SIG-M5 treated with dmso at 0.1 percent for 504 hours (cell line): ENCODE data around the gene MRPS25.
A peak's percentile ranks its signal among the peaks of the same experiment; 100 is the strongest.

Experiments used
- DNase-seq: peaks from one replicate; lab custom pipeline; 2025; ENCODE audit not compliant: unreplicated experiment; lab: John Stamatoyannopoulos, UW

MRPS25 gene

DNA sequence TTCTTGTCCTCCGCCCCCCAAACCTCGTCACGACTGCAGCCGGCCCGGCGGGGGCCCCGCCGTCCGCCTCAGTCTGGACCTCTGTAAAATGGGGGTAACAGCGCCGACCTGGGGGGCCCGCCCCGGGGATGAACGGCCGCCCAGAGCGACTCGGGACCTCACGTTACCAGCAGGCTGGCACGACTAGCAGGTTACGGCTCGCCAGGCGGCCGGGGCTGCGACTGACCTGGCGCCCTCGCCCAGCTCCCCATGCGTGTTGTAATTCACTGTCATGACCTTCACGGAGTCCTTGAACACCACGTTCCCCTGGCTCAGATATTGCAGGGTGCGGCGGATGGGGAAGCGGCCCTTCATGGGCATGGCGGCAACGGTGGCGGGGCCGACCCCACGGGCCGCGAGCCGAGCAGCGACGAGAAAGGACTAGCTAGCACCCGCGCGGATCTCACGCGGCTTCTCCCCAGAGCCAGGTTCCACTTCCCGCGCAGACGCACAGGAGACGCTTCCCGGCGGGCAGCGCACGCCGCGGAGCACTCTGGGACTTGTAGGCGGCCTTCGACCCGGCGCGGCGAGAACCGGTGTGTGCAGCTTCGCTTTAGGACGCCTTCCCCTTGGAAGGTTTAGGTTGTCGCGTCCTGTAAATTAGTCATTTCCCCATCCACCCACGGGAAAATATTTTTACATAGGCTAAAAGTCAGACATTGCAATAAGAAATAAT lies at the start of gene MRPS25:
Gene MRPS25 (minus strand): TSS at position 481 of the 715 bp plus-strand sequence. CDS start 121 bp downstream, at position 360.
- peak; percentile 93 for DNase-seq

DNA sequence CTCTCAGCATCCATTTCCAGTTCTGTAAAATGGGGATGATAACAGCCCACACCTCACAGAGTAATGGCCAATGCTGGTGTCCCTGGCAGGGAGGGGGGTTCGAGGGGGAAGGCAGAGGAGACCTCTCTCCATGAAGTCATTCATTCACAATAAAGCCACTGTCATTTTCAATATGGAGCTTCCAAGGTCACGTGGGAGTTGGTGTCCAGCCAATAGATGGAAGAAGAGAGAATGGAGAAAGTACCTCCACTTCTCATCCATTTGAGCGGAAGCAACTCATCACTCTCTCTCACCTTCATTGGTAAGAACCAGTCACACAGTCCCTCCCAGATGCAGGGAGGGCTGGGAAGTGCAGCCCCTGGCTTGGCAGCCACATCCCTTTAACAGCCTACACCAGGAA lies 48.8 kb upstream of the MRPS25 start:
- DNase-seq = no peak

DNA sequence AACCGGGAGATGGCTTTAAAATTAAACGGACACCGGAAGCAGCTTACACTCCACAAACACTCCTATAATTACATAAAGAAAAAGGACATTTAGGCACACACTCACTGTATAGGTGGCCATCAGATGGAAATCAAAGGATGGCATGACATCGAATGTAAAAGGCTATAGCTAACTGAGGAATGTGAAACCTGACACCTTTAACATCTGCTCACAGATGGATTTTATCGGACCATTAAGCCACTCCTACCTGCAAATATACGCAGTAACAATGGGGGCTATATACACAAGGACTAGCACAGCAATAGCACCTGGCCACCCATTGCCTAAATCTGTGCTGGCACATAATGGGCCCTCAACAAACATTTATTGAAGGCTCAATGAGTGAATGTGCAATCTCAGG lies 48.4 kb upstream of the MRPS25 start:
- no peak for DNase-seq

DNA sequence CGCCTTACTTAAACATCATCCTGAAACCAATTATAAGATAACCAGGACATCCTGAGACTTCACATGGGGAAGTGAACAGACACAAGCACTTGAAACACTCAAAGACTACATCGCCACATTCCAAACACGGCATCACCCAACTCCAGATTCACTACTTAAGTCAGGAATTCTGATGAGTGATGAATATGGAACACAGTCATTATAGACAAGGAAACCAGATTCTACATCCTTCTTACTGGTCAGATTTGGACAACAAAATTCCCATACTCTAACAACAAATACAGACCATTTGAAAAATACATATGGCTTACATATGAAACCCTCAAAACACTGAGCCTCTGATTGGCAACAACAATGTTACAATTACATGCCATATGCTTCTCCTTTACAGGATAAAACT lies 46.9 kb upstream of the MRPS25 start:
- DNase-seq = no peak

DNA sequence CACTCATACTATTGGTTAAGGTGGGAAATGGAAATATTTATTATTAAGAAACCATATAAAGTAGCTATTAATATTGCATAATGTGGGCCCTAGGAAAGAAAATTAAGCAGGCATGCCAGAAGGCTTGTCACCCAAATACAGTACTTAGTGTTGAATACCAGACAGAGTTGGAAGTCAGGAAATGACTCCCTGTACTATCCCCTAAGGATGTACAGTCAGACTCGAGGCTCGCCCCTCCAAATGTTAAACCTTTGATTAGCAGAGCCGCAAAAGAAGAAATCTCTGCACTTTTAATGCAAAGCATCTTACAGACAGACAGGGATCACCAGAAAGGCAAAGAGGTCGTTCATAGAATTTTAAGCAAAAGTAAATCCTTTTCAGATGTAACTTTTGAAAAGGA lies 45.1 kb upstream of the MRPS25 start:
- no peak for DNase-seq

DNA sequence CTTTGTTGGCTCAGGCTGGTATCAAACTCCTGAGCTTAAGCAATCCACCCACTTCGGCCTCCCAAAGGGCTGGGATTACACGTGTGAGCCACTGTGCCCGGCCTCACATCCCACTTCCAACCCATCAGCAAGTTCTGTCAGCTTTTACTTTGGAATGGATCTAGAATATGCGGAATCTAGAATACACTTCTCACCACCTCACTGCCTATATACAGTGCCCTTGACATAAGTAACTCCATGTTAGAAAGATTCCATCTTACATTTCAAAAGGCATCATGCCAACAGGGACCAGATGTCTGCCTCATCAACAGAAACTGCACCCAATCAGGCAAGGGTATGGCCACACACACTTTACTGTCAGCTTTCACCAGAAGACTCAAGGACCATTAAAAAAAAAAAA lies 43.8 kb upstream of the MRPS25 start:
- no peak for DNase-seq

DNA sequence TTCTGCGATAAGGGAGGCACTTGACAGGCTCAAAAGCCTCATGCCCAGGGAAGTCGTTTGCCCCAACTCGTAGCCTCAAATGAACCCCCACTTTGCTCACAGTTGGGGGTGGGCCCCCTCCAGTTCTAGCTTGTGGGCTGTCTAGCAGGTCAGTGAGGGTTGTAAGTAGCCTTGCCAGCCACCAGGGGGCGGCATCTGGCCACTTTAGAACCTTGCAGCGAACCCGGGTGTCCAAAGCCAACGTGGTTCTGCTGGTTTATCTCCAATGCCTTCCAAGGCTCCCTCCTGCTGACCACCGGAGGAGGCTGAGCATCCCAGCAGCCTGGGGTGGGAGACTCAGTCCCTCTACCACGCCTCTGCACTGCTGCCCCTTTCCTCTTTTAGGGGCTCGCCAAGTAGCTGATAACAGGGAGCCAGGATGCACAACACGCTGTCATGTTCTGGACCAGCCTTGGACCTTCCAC lies 43.0 kb upstream of the MRPS25 start:
- peak; percentile 65 for DNase-seq

DNA sequence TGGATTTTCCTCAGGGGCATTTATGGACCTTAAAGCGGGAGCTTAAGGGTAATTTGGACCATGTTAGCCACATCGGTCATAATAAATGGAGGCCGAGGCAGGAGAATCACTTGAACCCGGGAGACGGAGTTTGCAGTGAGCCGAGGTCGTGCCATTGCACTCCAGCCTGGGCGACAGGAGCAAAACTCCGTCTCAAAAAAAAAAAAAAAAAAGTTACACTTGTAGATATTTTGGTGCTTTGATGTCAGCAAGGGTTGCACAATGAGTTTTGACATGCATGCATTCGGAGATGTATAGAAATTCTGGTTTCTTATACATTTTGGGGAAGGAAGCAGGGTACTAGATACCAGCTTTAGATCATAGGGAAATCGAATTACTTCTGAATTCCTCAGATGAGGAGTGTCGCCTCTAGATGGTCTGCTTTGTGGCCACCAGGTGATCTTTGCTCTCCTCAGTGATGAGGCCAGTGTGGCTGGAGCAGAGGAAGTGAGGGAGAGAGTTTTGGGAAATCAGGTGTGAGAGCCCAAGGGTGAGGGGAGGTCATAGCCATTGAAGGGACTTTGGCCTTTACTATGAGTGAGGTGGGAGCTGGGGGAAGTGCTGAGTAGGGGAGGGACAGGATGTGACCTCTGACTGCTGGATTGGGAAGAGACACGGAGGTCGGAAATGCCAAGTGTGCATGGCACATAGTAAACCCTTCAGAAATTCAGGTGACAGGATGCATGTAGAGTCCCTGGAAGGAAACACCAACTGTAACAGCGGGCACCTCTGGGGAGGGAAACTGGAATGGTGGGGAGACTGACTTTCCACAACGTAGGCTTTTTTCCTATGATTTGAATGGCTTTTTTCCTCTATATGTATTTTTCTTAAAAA lies 42.2 kb upstream of the MRPS25 start:
- peak; percentile 58 for DNase-seq

DNA sequence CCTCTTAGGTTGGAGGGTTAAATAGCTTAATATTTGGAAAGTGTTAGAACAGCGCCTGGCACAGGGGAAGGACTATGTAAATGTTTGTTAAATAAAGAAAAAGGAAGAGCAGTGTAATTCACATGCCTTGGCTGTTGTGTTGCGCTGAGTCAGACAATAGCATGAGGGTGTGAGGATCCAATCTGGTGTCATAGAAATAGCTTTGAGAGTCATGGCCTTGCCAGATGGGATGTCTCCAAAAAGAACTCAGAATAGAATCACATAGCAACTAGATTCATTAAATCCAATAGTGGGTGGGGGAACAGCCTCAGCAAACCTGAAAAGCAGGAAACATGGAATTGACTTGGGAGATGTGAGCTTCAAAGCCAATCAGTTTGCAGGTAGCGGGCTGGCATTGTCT lies 37.7 kb upstream of the MRPS25 start:
- DNase-seq = no peak

DNA sequence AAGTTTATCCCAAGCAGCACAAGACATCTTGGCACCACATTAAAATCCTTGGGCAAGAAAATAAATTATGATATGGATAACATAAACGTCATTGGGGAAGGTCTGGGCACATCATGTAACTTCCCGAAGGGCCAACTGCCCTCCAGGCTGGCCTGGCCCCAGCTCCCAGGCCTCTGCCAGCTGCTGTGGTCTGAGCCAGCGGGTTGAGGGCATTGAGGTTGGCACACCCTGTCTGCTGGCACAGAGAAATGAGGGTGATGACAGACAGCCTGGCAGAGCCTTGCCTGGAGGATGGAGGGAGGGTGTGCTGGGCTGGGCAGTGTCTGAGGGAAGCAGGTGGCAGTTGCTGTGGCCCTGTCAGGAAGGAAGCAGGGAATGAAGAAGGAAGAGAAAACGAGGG lies 37.1 kb upstream of the MRPS25 start:
- no peak for DNase-seq

DNA sequence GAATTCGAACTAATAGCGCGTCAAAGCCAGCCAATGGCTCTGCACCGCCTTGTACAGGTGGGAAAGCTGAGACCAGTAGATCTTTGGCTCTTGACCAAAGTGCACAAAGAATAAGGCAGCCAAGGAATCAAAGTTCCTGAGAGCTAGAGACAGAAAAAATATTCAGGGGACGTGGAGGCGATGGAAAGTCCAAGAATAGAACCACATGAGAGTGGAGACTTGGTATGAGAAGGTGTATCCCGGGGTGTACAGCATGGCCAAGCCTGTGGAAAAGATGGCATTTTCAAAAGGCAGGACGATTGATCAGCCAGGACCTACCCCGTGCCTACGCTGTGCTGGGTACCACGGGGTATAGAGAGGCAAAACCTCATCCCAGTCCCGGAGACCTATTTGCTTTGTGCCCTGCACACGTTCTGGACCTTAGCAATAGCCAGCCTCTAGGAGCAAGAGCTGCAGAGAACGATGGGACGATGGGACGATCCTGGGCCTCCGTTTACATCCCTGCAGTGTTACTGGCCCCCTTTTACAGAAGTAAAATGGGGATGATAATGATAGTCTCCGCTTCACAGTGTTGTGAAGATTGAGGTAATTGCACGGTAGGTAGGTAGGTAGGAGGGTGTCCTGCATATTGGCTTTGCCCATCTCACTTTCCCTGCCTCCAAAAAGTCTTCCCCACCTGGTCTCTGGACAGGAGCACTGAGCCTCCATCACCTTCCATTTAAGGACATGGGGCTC lies 34.4 kb upstream of the MRPS25 start:
- DNase-seq = no peak

DNA sequence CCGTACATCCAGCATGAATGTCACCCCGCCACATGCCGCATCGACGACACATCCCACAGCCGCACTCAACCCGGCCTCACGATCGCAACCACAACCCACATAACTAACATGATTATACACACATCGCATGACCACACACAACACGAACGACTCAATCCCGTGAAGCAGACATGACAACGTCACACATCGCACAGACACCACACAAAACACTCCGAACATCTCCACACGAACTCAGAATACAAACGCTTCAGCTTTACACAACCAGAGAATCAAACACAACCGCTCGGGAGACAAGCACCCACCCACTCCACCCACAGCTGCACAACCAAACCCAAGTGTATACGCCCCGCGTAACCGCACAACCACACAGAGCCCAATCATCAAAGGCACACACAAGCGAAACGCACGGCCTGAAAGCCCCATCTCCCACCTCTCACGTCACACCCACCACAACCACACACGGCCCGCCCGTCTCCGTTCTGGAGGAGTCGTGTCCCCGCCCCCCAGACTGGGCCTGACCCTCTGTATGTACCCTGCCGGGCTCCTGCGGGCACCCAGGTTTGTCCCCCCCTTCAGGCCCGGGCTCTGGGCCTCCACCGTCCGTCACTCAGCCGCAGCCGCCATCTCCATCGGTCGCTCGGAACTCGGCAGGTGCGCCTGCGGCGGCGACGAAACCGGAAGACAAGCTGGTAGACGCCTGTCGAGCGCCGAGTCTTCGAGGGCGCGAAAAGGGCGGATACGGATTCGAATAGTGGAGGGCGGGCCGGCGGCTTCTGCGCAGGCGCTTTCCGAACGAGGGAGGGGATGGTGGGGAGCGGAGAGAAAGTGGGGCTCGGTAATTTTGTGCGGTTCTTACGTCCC lies 33.6 kb upstream of the MRPS25 start, which contains the start of gene RBSN:
Gene RBSN (minus strand): TSS at position 646 of the 861 bp plus-strand sequence. CDS start 3,028 bp downstream, outside the sequence.
- DNase-seq = peak; percentile 93

DNA sequence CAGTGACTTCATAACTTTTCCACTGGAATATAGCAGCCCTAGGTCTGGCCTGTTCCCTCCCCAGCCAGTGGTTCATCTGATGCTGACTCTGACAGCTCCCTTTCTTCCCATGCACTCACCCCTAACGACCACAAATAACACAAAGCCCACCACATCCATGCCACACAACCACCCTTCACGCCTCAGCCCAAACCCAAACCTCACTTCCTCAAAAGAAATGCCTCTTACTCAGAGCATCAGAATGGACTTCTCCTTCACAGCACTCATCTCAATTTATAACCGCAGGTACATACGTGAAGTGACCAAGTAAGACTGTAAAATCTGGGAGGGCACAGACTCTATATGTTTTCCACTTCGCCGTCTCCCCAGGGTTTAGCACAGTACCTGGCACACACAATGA lies 32.8 kb upstream of the MRPS25 start:
- DNase-seq = peak; percentile 64

DNA sequence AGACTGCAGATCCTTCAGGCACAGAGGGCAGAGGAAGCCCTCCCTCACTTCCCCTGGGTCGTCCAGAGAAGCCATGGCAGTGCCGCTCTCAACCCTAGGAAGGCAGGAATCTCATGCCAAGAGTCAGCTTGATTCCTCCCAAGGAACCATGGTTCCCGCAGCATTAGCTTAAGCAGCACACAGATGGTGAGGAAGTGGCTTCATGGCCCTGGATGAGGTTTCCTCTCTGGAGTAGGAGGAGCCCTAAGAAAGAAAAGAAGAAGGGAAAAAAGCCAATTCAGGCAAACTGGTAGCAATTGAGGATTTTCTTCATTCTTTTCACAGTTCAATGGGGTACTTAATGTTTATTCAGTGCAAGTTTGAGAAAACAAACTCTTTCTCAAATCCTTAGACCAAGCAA lies 30.9 kb upstream of the MRPS25 start:
- no peak for DNase-seq

DNA sequence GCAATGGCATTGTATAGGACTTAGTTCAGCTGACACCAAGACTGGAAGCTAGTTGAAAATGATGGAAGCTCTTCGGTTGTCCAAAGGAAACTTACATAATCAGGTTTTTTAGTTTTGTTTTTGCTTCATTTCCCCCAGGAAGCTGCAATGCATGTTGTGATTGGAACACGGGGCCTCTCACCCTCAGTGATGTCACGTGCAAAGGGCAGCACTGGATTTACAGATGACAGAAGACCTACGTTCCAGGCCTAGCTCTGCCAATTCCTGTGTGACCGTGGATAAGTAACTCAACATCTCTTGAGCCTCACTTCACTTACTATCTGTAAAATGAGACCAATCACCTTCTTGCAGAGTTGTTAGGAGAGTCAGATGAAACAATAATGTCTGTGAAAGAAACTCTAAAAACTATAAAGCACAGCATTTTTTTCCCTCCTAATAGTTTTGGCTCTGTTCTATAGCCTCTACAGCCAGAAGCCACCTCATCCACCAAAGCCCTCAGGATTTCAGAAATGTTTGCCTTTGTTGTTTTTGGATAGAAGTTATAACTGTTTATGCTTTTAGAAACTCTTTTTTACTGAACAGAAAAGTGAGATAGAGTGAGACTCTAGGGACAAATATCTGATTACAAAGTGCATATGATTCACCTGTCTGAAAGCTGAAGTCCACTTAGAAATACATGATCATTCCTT lies 29.2 kb upstream of the MRPS25 start:
- DNase-seq = no peak

DNA sequence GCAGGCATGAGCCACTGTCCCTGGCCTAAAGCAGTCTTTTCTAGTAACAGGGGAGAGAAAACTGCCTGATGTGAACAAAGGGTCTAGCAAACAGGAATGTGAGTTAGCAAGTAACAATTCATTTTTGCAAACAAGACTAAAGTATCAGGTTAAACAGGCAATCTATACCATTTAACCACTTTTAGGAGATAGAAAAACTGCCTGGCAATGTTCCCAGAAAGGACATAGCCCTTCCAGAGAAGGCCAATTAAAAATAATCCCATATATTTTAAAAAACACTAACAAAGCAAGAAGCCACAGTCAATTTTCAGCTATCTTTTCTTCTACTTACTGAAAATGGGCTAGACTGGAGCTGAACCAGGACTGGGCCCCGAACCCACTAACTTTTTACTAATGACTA lies 27.6 kb upstream of the MRPS25 start:
- DNase-seq = no peak

DNA sequence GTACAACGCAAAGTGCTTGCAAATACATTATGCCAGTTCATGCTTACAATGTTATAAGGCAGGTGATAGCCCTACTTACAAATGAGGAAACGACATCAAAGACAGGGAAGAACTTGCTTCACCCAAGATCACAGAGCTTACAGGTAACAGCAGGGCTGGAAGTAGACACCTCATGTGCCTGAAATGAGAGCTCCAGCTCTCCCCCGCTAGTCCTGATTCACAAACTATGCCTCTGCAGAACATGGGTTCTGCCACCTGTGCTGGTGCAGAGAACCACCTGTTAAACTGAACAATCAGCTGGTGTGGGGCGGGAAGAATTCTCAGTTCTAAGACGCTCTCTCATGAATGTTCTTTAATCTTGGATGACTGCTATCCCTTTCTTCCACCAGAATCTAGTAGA lies 26.5 kb upstream of the MRPS25 start:
- no peak for DNase-seq

DNA sequence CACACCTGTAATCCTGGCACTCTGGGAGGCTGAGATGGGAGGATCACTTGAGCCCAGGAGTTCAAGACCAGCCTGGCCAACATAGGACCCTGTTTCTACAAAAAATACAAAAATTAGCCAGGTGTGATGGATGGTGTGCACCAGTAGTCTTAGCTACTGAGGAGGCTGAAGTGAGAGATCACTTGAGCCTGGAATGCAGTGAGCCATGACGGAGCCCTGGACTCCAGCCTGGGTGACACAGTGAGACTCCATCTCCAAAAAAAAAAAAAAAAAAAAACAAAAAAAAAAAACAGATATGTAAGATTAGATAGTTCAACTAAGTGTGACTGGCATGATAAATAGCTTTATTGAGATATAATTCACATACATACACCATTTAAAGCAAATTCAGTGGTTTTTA lies 24.1 kb upstream of the MRPS25 start:
- DNase-seq = no peak

DNA sequence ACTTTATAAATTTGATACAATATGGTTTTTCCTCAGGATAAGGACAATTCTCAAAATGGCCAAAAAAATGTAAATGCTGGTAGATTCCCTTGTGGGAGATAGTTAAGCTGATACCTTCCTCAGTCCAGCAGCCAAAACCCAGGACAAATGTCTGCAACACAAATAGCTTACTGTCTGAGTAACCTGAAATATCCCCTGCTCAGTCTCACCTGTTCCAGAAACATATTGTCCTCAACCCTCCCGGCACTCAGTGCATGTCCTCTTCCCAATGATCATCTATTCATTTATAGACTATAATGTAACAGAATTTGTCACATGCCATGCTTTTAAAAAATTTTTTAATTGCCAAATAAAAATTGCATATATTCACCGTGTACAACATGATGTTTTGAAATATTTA lies 21.6 kb upstream of the MRPS25 start:
- DNase-seq = no peak

DNA sequence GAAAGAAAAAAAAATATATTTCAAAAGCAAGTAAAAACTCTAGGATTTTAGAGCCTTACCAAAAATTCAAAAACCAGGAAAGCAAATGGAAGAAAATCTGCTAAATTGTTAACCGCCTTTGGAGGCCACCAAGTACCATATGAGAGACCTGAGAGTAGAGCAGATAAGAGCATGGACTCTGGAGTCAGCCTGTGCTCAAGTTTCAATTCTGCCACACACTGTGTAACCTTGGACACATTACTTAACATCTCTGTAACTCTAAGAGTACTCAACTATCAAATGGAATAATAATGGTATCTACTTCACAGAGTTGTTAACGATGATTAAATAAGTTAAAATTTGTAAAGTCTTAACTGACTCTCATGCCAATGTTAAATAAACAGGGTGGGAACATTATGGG lies 21.1 kb upstream of the MRPS25 start:
- no peak for DNase-seq
